ENCODE data around the gene NSMCE1.

DNA sequence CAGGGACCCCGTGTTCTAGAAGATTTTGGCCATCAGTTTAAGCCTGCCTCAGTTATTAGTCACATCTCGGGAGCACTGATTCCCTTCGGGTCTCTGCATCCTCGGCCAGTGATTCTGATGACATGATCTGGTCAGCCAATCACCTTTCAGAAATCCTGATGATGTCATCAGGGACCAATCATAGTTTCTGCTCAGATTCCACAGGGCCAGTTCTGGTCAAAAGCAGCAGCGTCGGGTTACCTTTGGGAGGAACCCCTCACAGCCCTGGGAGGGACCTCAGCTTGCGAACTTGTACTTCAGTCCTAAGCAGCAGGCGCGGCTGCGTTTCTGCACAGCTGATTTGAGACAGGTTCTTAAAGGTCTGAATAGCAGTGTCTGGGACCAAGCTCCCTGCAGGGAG, 51.3 kb downstream of the NSMCE1 start:
- TF ChIP-seq, protein P1, sequence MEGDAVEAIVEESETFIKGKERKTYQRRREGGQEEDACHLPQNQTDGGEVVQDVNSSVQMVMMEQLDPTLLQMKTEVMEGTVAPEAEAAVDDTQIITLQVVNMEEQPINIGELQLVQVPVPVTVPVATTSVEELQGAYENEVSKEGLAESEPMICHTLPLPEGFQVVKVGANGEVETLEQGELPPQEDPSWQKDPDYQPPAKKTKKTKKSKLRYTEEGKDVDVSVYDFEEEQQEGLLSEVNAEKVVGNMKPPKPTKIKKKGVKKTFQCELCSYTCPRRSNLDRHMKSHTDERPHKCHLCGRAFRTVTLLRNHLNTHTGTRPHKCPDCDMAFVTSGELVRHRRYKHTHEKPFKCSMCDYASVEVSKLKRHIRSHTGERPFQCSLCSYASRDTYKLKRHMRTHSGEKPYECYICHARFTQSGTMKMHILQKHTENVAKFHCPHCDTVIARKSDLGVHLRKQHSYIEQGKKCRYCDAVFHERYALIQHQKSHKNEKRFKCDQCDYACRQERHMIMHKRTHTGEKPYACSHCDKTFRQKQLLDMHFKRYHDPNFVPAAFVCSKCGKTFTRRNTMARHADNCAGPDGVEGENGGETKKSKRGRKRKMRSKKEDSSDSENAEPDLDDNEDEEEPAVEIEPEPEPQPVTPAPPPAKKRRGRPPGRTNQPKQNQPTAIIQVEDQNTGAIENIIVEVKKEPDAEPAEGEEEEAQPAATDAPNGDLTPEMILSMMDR (IDR thresholded peaks at IDR 0.05), result no peak
- no peak for TF ChIP-seq POLR2A (IDR thresholded peaks at IDR 0.05)
